GM18499 (cell line): ENCODE data around the gene RMRP.
"Not testable (repeated sequence)": the region's sequence is repeated elsewhere in the genome, so short reads cannot be mapped to it uniquely, and the experiment has no call there.

Source experiments
- ATAC-seq: cut with Tn5 transposase; IDR thresholded peaks from one replicate; pipeline ENCODE4 v1.9.1; 2021; ENCODE audit warnings: moderate number of reproducible peaks; ENCODE audit not compliant: insufficient read depth, unreplicated experiment

The RMRP gene

GRCh38 chr9:35649431-35650340, 8.1 kb downstream of the RMRP start:
- ATAC-seq, result no peak

GRCh38 chr9:35646533-35647265, 11.1 kb downstream of the RMRP start:
- peak; percentile 74 for ATAC-seq

- no peak for ATAC-seq
Observed at GRCh38 chr9:35646153-35646532, 11.7 kb downstream of the RMRP start.

- ATAC-seq, result not testable (repeated sequence)
Observed at GRCh38 chr9:35645736-35646135, 12.1 kb downstream of the RMRP start.

- no peak for ATAC-seq
Observed at GRCh38 chr9:35643046-35643445, 14.8 kb downstream of the RMRP start.

- ATAC-seq, result not testable (repeated sequence)
Observed at GRCh38 chr9:35641478-35641877, 16.3 kb downstream of the RMRP start.

- not testable (repeated sequence) for ATAC-seq
Observed at GRCh38 chr9:35640431-35640830, 17.4 kb downstream of the RMRP start.

GRCh38 chr9:35639631-35640030, 18.2 kb downstream of the RMRP start:
- ATAC-seq, result no peak

GRCh38 chr9:35639225-35639624, 18.6 kb downstream of the RMRP start:
- ATAC-seq, result not testable (repeated sequence)

GRCh38 chr9:35638751-35639150, 19.1 kb downstream of the RMRP start:
- ATAC-seq, result not testable (repeated sequence)

GRCh38 chr9:35637427-35637955, 20.3 kb downstream of the RMRP start:
- not testable (repeated sequence) for ATAC-seq

GRCh38 chr9:35636877-35637246, 21.0 kb downstream of the RMRP start:
- not testable (repeated sequence) for ATAC-seq

- no peak for ATAC-seq
Observed at GRCh38 chr9:35636135-35636876, 21.5 kb downstream of the RMRP start.

- ATAC-seq, result no peak
Observed at GRCh38 chr9:35635730-35636129, 22.1 kb downstream of the RMRP start.

GRCh38 chr9:35629597-35629996, 28.2 kb downstream of the RMRP start:
- ATAC-seq, result no peak

GRCh38 chr9:35628389-35628991, 29.3 kb downstream of the RMRP start:
- no peak for ATAC-seq

GRCh38 chr9:35627575-35627974, 30.2 kb downstream of the RMRP start:
- no peak for ATAC-seq

GRCh38 chr9:35619800-35620158, 38.0 kb downstream of the RMRP start:
- peak; percentile 38 for ATAC-seq

GRCh38 chr9:35618854-35619799, 38.7 kb downstream of the RMRP start:
- ATAC-seq, result peak; percentile 25
